ENCODE measurements around the gene SIM1. TPM values are rescaled to one million over a fixed set of nuclear protein-coding genes. Genes with fewer than 3 reads are reported as not detected.
A peak's percentile ranks its signal among the peaks of the same experiment; 100 is the strongest.

The SIM1 gene
- total RNA-seq, 2 donors from 2014 or later, result not detected

DNA sequence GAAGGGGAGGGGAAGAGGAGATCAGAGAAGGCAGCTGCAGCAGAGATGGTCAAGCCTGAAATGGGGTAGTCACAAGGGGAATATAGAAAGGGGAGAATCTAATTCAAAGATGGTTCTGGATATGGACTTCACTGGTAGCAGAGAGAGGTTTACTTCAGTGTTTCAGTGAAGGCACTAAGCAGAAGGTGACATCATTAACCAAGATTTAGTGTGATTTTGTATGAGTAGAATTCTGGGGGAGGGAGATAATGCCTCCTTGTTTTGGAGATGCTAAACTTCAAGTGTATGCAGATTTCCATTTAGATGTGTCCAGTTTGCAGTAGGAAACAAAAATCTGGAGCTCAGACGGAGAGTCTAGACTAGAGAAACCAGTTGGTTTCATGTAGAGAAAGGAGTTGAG is 13.1 kb downstream of the SIM1 start:
- DNase-seq (ENCODE audit: low spot score), result no peak
- TF ChIP-seq CTCF (IDR thresholded peaks at IDR 0.05), result no peak
- H3K4me1 ChIP-seq, result peaks cover 0 to 15% of the 10 kb centered on the region in 2 donors
- peaks cover 57 to 64% of the 10 kb centered on the region in 2 donors for H3K27me3 ChIP-seq
- H3K36me3 ChIP-seq, result no peaks in the 10 kb centered on the region
- H3K4me3 ChIP-seq, result no peak overlapping the region
- H3K9me3 ChIP-seq, result peaks cover 0 to 4% of the 10 kb centered on the region in 2 donors
- no peak overlapping the region for H3K27ac ChIP-seq

- Histone ChIP-seq H3K4me3 (no peak overlapping the region), H3K9me3 (no peaks in the 10 kb centered on the region), H3K27ac (no peak overlapping the region), H3K36me3 (no peaks in the 10 kb centered on the region), H3K27me3 (peaks cover 48 to 53% of the 10 kb centered on the region in 2 donors), H3K4me1 (peaks cover 0 to 21% of the 10 kb centered on the region in 2 donors)
- no peak for DNase-seq (ENCODE audit: low spot score)
- TF ChIP-seq CTCF (IDR thresholded peaks at IDR 0.05), result no peak
Measured at GRCh38 chr6:100449239-100449691, 15.5 kb downstream of the SIM1 start.

- no peak for DNase-seq (ENCODE audit: low spot score)
- no peak for TF ChIP-seq CTCF (IDR thresholded peaks at IDR 0.05)
- peaks cover 42 to 43% of the 10 kb centered on the region in 2 donors for H3K27me3 ChIP-seq
- peak overlapping the region in 1 of 2 donors; percentile 21 for H3K4me3 ChIP-seq
- H3K4me1 ChIP-seq, result peaks cover 0 to 21% of the 10 kb centered on the region in 2 donors
- no peak overlapping the region for H3K27ac ChIP-seq
- no peaks in the 10 kb centered on the region for H3K9me3 ChIP-seq
- no peaks in the 10 kb centered on the region for H3K36me3 ChIP-seq
Measured at GRCh38 chr6:100447900-100448748, 16.6 kb downstream of the SIM1 start.

DNA sequence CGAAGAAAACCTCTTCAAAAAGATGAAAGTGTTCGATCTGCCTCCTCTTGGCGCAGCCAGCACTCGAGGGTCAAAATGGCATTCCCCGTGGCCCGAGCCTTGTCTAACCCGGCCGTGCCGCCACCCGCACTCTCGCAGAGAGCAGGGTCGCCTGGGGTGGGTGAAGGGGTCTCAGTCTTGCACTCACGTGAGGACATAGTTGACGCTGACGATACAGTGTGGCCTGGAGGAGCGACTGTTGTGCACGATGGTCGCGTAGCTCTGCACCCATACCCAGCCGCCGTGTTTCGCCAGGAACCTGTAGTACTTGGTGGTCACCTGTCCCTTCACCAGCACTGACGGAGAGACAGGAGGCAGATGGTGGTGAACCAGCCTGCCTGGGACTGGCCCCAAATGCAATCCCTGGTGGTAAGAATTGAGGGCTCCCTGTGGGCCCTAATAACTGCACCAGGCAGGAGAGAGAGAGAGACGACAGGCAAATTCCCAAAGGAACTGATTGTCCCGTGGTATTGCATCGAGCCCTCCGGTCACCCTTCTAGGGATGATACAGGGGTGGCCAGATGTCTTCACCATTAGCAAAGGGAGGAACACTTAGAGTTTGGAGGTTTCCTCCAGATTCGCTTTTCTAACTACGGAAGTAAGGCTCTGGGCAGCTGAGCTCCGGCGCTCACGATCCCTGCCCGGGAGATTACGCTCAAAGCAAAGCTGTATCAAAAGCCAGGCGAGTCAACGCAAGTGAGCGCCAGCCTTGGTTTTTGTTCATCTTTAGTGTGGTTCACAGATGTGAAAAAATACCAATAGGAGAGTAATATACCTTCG is 17.4 kb downstream of the SIM1 start:
- no peak for TF ChIP-seq CTCF (IDR thresholded peaks at IDR 0.05)
- H3K27ac ChIP-seq, result no peak overlapping the region
- no peak for DNase-seq (ENCODE audit: low spot score)
- peak overlapping the region in 1 of 2 donors; percentile 21 for H3K4me3 ChIP-seq
- H3K36me3 ChIP-seq, result no peaks in the 10 kb centered on the region
- H3K27me3 ChIP-seq, result peaks cover 42 to 43% of the 10 kb centered on the region in 2 donors
- peaks cover 0 to 21% of the 10 kb centered on the region in 2 donors for H3K4me1 ChIP-seq
- no peaks in the 10 kb centered on the region for H3K9me3 ChIP-seq

DNA sequence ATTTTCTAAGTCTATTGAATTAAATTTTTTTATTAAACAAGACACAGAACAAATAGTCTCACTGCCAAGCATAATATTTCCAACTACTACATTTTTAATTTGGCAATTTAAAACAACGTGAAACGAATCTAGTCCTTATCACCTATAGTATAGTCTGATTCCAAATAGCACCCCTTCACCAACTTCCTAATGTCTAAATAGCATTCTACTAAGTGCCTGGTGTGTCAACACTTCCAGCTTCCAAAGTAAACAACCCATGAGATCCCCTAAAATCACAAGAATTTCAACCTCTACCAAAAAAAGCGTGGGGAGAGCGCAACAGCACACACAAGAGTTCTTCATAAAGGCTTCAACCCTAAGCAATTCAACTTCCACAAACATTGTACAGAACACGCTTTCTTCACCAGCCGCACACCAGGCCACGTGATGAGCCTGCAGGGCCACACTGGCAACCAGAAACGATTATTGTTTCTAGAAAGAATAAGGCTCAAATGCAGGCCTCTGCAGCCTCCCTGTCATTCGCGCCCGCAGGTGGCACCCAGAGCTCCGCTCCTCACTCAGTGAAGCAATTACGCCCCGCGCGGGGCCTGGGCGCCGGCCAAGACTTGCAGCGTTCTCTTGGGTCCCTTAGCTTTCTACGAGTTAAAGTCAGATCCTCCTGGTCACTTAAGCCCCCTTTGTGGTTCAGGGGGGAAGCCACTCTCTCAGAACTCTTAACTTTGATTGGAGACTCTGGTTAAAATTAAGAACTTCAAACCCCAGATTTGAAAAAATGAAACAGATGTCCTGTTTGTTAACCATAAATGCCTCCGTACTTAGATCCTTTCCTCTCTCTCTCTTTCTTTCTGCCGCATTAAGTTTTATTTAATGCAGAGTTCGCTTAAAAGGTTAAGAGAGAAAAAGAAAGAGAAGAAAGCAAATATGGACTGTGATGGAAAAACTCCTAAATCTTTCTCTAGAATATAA is 18.3 kb downstream of the SIM1 start:
- H3K36me3 ChIP-seq, result no peaks in the 10 kb centered on the region
- TF ChIP-seq CTCF (IDR thresholded peaks at IDR 0.05), result no peak
- peaks cover 0 to 21% of the 10 kb centered on the region in 2 donors for H3K4me1 ChIP-seq
- no peak overlapping the region for H3K27ac ChIP-seq
- peak overlapping the region in 1 of 2 donors; percentile 21 for H3K4me3 ChIP-seq
- no peaks in the 10 kb centered on the region for H3K9me3 ChIP-seq
- no peak for DNase-seq (ENCODE audit: low spot score)
- H3K27me3 ChIP-seq, result peaks cover 42 to 43% of the 10 kb centered on the region in 2 donors
